GM19193 (cell line): ENCODE data around the gene GALNS.

ENCODE experiments used
- POLR2A ChIP-seq: IDR thresholded peaks from 4 replicates; pipeline ENCODE4 v1.6.1; 2011; ENCODE audit not compliant: insufficient read depth, insufficient read length; ENCODE audit errors: extremely low read depth

GALNS gene

GRCh38 chr16:88841521-88842307 is 15.0 kb downstream of the GALNS start:
- no peak for TF ChIP-seq POLR2A

GRCh38 chr16:88840600-88841215 is 16.0 kb downstream of the GALNS start:
- TF ChIP-seq POLR2A, result no peak

- TF ChIP-seq POLR2A, result no peak
Measured at GRCh38 chr16:88839745-88840599, 16.8 kb downstream of the GALNS start.

GRCh38 chr16:88839026-88839529 is 17.7 kb downstream of the GALNS start:
- TF ChIP-seq POLR2A, result no peak

GRCh38 chr16:88838566-88838965 is 18.2 kb downstream of the GALNS start:
- no peak for TF ChIP-seq POLR2A

GRCh38 chr16:88837806-88838205 is 18.9 kb downstream of the GALNS start:
- TF ChIP-seq POLR2A, result no peak

GRCh38 chr16:88836791-88837190 is 20.0 kb downstream of the GALNS start:
- TF ChIP-seq POLR2A, result no peak

GRCh38 chr16:88835818-88836217 is 20.9 kb downstream of the GALNS start:
- TF ChIP-seq POLR2A, result no peak

- TF ChIP-seq POLR2A, result no peak
Measured at GRCh38 chr16:88835383-88835782, 21.4 kb downstream of the GALNS start.

GRCh38 chr16:88834670-88835069 is 22.1 kb downstream of the GALNS start:
- TF ChIP-seq POLR2A, result no peak

- TF ChIP-seq POLR2A, result no peak
Measured at GRCh38 chr16:88833086-88833485, 23.7 kb downstream of the GALNS start.

- TF ChIP-seq POLR2A, result no peak
Measured at GRCh38 chr16:88831838-88832237, 24.9 kb downstream of the GALNS start.

- TF ChIP-seq POLR2A, result no peak
Measured at GRCh38 chr16:88830783-88831182, 26.0 kb downstream of the GALNS start.

- TF ChIP-seq POLR2A, result no peak
Measured at GRCh38 chr16:88830258-88830657, 26.5 kb downstream of the GALNS start.

GRCh38 chr16:88828711-88829110 is 28.0 kb downstream of the GALNS start:
- TF ChIP-seq POLR2A, result no peak
